ENCODE measurements around the gene COA7.
"Not testable (repeated sequence)": the region's sequence is repeated elsewhere in the genome, so short reads cannot be mapped to it uniquely, and the experiment has no call there.

- TF ChIP-seq CTCF (IDR thresholded peaks at IDR 0.05), result peak; percentile 46 to 64
- not testable (repeated sequence) for TF ChIP-seq POLR2A (IDR thresholded peaks at IDR 0.05)
Observed at GRCh38 chr1:52686261-52686751, 11.8 kb downstream of the COA7 start.

Measured in suprapubic skin (tissue), 3 donors.